Central memory CD8-positive, alpha-beta T cell (primary cell): ENCODE measurements around the gene SCAPER.
"Not testable (repeated sequence)": the region's sequence is repeated elsewhere in the genome, so short reads cannot be mapped to it uniquely, and the experiment has no call there.

ENCODE experiments used
- ATAC-seq: fragments of 150-1000 bp; cut with Tn5 transposase; replicated peaks from 2 replicates; pipeline ENCODE4 v1.10.0; 2022; ENCODE audit warnings: mild to moderate bottlenecking, moderate FRiP score, moderate number of reproducible peaks; ENCODE audit not compliant: poor library complexity, severe bottlenecking; ENCODE audit errors: extremely low read depth
- DNase-seq, 2 donors: peaks; one replicate each; pipeline ENCODE4 v3.0.0; 2021; ENCODE audit warnings: low spot score in 2 of 2
- H3K27ac Mint-ChIP-seq: one replicate; pipeline ENCODE4 v1.8.0; 2022; ENCODE audit warnings: low read depth, mild to moderate bottlenecking, moderate library complexity, mixed read lengths
- H3K27me3 Mint-ChIP-seq: one replicate; pipeline ENCODE4 v1.8.0; 2022; ENCODE audit warnings: mixed read lengths
- H3K36me3 Mint-ChIP-seq: one replicate; pipeline ENCODE4 v1.8.0; 2022; ENCODE audit warnings: mild to moderate bottlenecking, moderate library complexity, mixed read lengths; ENCODE audit not compliant: insufficient read depth
- H3K4me1 Mint-ChIP-seq: one replicate; pipeline ENCODE4 v1.8.0; 2022; ENCODE audit warnings: mixed read lengths
- H3K4me3 Mint-ChIP-seq: one replicate; pipeline ENCODE4 v1.8.0; 2022; ENCODE audit warnings: mild to moderate bottlenecking, moderate library complexity, mixed read lengths
- H3K9me3 Mint-ChIP-seq: one replicate; pipeline ENCODE4 v1.8.0; 2022; ENCODE audit warnings: mixed read lengths

Gene SCAPER

GRCh38 chr15:76866008-76866407, 39.1 kb downstream of the SCAPER start:
- no peak for DNase-seq
- no peak overlapping the region for H3K4me3 Mint-ChIP-seq
- H3K27me3 Mint-ChIP-seq: no peaks in the 10 kb centered on the region
- no peak overlapping the region for H3K27ac Mint-ChIP-seq
- no peaks in the 10 kb centered on the region for H3K36me3 Mint-ChIP-seq
- peaks cover 36% of the 10 kb centered on the region for H3K4me1 Mint-ChIP-seq
- ATAC-seq: no peak
- H3K9me3 Mint-ChIP-seq: no peaks in the 10 kb centered on the region

GRCh38 chr15:76865548-76865991, 39.6 kb downstream of the SCAPER start:
- Mint-ChIP-seq H3K9me3 (no peaks in the 10 kb centered on the region), H3K4me3 (no peak overlapping the region), H3K4me1 (peaks cover 36% of the 10 kb centered on the region), H3K27ac (no peak overlapping the region), H3K36me3 (no peaks in the 10 kb centered on the region), H3K27me3 (no peaks in the 10 kb centered on the region)
- no peak for ATAC-seq
- DNase-seq: no peak

- Mint-ChIP-seq H3K27ac (peak overlapping the region; percentile 20), H3K9me3 (no peaks in the 10 kb centered on the region), H3K4me1 (peaks cover 36% of the 10 kb centered on the region), H3K36me3 (no peaks in the 10 kb centered on the region), H3K4me3 (no peak overlapping the region), H3K27me3 (no peaks in the 10 kb centered on the region)
- ATAC-seq (no peak), DNase-seq (no peak)
These were observed 40.6 kb downstream of the SCAPER start for GRCh38 chr15:76864586-76864985.

GRCh38 chr15:76863693-76864092, 41.4 kb downstream of the SCAPER start:
- ATAC-seq (no peak), DNase-seq (no peak)
- Mint-ChIP-seq H3K4me1 (peaks cover 36% of the 10 kb centered on the region), H3K36me3 (no peaks in the 10 kb centered on the region), H3K27me3 (no peaks in the 10 kb centered on the region), H3K9me3 (no peaks in the 10 kb centered on the region), H3K27ac (no peak overlapping the region), H3K4me3 (no peak overlapping the region)

- H3K27me3 Mint-ChIP-seq: no peaks in the 10 kb centered on the region
- ATAC-seq: no peak
- no peak overlapping the region for H3K4me3 Mint-ChIP-seq
- no peaks in the 10 kb centered on the region for H3K36me3 Mint-ChIP-seq
- peak overlapping the region; percentile 17 for H3K27ac Mint-ChIP-seq
- DNase-seq: no peak
- H3K9me3 Mint-ChIP-seq: no peaks in the 10 kb centered on the region
- peaks cover 30% of the 10 kb centered on the region for H3K4me1 Mint-ChIP-seq
These were observed 42.0 kb downstream of the SCAPER start for GRCh38 chr15:76863123-76863522.

GRCh38 chr15:76861815-76862397, 43.2 kb downstream of the SCAPER start:
- H3K36me3 Mint-ChIP-seq: peaks cover 1% of the 10 kb centered on the region
- no peaks in the 10 kb centered on the region for H3K27me3 Mint-ChIP-seq
- peaks cover 26% of the 10 kb centered on the region for H3K4me1 Mint-ChIP-seq
- H3K27ac Mint-ChIP-seq: no peak overlapping the region
- no peak for DNase-seq
- no peak for ATAC-seq
- H3K4me3 Mint-ChIP-seq: no peak overlapping the region
- H3K9me3 Mint-ChIP-seq: no peaks in the 10 kb centered on the region

- ATAC-seq: no peak
- H3K36me3 Mint-ChIP-seq: peaks cover 10% of the 10 kb centered on the region
These were observed 44.9 kb downstream of the SCAPER start for GRCh38 chr15:76860201-76860600.

GRCh38 chr15:76850367-76850766, 54.8 kb downstream of the SCAPER start:
- H3K4me3 Mint-ChIP-seq, ATAC-seq, H3K27me3 Mint-ChIP-seq, H3K27ac Mint-ChIP-seq, DNase-seq: not testable (repeated sequence)
- peaks cover 22% of the 10 kb centered on the region for H3K9me3 Mint-ChIP-seq
- peaks cover 13% of the 10 kb centered on the region for H3K36me3 Mint-ChIP-seq
- H3K4me1 Mint-ChIP-seq: peaks cover 28% of the 10 kb centered on the region

More at GRCh38 chr15:76860201-76860600, 44.9 kb downstream of the SCAPER start:
- peaks cover 16% of the 10 kb centered on the region for H3K4me1 Mint-ChIP-seq
- H3K27me3 Mint-ChIP-seq: no peaks in the 10 kb centered on the region
- no peak overlapping the region for H3K4me3 Mint-ChIP-seq
- H3K9me3 Mint-ChIP-seq: peaks cover 5% of the 10 kb centered on the region
- DNase-seq: no peak
- H3K27ac Mint-ChIP-seq: no peak overlapping the region

- Mint-ChIP-seq H3K27me3 (no peaks in the 10 kb centered on the region), H3K9me3 (peaks cover 11% of the 10 kb centered on the region), H3K4me1 (peaks cover 44% of the 10 kb centered on the region), H3K27ac (no peak overlapping the region), H3K4me3 (no peak overlapping the region), H3K36me3 (peaks cover 8% of the 10 kb centered on the region)
- DNase-seq: no peak
- no peak for ATAC-seq
These were observed 58.4 kb downstream of the SCAPER start for GRCh38 chr15:76846782-76847181.

- Mint-ChIP-seq H3K27me3 (no peaks in the 10 kb centered on the region), H3K9me3 (no peaks in the 10 kb centered on the region), H3K27ac (peak overlapping the region; percentile 26), H3K4me1 (peaks cover 35% of the 10 kb centered on the region), H3K36me3 (peaks cover 5% of the 10 kb centered on the region), H3K4me3 (no peak overlapping the region)
- no peak for ATAC-seq
- DNase-seq: no peak
These were observed 61.0 kb downstream of the SCAPER start for GRCh38 chr15:76844096-76844495.

GRCh38 chr15:76843269-76843668, 61.9 kb downstream of the SCAPER start:
- DNase-seq: no peak
- H3K4me1 Mint-ChIP-seq: peaks cover 41% of the 10 kb centered on the region
- H3K27ac Mint-ChIP-seq: no peak overlapping the region
- ATAC-seq: no peak
- no peaks in the 10 kb centered on the region for H3K9me3 Mint-ChIP-seq
- H3K4me3 Mint-ChIP-seq: no peak overlapping the region
- peaks cover 5% of the 10 kb centered on the region for H3K36me3 Mint-ChIP-seq
- no peaks in the 10 kb centered on the region for H3K27me3 Mint-ChIP-seq

GRCh38 chr15:76840830-76841460, 64.2 kb downstream of the SCAPER start:
- DNase-seq: no peak
- Mint-ChIP-seq H3K9me3 (no peaks in the 10 kb centered on the region), H3K4me1 (peaks cover 45% of the 10 kb centered on the region), H3K27me3 (no peaks in the 10 kb centered on the region), H3K27ac (no peak overlapping the region), H3K36me3 (peaks cover 5% of the 10 kb centered on the region), H3K4me3 (no peak overlapping the region)
- ATAC-seq: no peak

- Mint-ChIP-seq H3K9me3 (no peaks in the 10 kb centered on the region), H3K36me3 (peaks cover 3% of the 10 kb centered on the region)
These were observed 66.0 kb downstream of the SCAPER start for GRCh38 chr15:76839173-76839572.

More at GRCh38 chr15:76839173-76839572, 66.0 kb downstream of the SCAPER start:
- peaks cover 49% of the 10 kb centered on the region for H3K4me1 Mint-ChIP-seq
- DNase-seq: no peak
- no peak overlapping the region for H3K4me3 Mint-ChIP-seq
- no peak overlapping the region for H3K27ac Mint-ChIP-seq
- H3K27me3 Mint-ChIP-seq: no peaks in the 10 kb centered on the region
- no peak for ATAC-seq
